Stimulated activated CD4-positive, alpha-beta T cell treated with anti-CD3 and anti-CD28 coated beads, Interleukin-2, amount 100 ng/mL, for 48 hours (primary cell): ENCODE data around the gene UBTD1.

Experiments used
- DNase-seq, 2 donors: peaks; one replicate each; pipeline ENCODE4 v3.0.0-alpha.2; 2020

The UBTD1 gene

GRCh38 chr10:97590082-97590747 lies 91.5 kb downstream of the UBTD1 start:
- no peak for DNase-seq

GRCh38 chr10:97590748-97591495 lies 92.2 kb downstream of the UBTD1 start:
- no peak for DNase-seq

DNA sequence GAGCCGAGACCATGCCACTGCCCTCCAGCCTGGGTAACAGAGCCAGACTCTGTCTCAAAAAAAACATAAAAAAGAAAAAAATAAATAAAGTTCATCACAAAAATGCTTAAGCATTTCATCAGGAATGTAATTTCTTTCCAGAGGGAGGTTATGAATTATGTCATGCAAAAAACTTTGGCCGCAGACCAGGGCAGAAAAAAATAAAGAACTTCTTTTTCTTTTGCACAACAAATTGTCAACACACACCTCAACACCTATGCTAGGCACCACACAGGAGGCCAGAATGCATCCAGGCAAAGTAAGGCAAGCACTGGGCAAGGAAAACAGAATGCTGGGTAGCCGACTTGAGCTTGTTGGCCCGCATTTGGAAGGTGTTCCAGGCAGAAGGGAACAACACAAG lies 94.7 kb downstream of the UBTD1 start:
- DNase-seq, result no peak

GRCh38 chr10:97596101-97597082 lies 97.7 kb downstream of the UBTD1 start:
- no peak for DNase-seq

DNA sequence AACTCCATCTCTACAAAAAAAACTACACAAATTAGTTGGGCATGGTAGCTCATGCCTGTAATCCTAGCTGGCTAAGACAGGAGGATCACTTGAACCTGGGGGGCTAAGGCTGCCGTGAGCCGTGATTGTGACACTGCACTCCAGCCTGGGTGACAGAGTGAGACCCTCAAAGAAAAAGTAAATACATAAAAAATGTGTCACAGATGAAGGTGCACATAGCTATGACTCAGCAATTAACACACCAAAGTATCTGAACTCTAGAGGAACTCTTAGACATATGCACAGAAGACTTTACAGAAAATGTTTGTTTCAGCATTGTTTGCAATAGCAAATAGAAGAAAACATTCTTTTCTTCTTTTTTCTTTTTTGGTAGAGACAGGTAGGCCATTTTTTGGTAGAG lies 99.1 kb downstream of the UBTD1 start:
- no peak for DNase-seq

- DNase-seq, result no peak
Observed at GRCh38 chr10:97598407-97599271, 99.9 kb downstream of the UBTD1 start.

DNA sequence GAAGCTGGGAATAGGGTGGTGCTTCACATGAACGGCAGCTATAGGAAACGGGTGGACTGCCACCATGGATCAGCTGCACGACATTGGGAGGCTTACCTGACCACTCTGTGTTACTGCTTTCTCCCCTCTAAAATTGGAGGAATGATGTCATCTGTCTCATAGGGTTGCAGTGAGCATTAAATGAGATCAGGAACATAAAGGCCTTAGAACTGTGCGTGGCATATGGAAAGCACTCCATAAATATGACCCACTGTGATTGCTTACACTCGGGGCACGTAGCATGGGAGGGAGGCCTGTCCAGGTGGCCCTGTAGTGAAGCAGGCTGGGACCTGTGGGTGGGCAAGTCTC lies 100.5 kb downstream of the UBTD1 start:
- DNase-seq, result no peak

- DNase-seq, result no peak
Observed at GRCh38 chr10:97600616-97601015, 101.9 kb downstream of the UBTD1 start.

DNA sequence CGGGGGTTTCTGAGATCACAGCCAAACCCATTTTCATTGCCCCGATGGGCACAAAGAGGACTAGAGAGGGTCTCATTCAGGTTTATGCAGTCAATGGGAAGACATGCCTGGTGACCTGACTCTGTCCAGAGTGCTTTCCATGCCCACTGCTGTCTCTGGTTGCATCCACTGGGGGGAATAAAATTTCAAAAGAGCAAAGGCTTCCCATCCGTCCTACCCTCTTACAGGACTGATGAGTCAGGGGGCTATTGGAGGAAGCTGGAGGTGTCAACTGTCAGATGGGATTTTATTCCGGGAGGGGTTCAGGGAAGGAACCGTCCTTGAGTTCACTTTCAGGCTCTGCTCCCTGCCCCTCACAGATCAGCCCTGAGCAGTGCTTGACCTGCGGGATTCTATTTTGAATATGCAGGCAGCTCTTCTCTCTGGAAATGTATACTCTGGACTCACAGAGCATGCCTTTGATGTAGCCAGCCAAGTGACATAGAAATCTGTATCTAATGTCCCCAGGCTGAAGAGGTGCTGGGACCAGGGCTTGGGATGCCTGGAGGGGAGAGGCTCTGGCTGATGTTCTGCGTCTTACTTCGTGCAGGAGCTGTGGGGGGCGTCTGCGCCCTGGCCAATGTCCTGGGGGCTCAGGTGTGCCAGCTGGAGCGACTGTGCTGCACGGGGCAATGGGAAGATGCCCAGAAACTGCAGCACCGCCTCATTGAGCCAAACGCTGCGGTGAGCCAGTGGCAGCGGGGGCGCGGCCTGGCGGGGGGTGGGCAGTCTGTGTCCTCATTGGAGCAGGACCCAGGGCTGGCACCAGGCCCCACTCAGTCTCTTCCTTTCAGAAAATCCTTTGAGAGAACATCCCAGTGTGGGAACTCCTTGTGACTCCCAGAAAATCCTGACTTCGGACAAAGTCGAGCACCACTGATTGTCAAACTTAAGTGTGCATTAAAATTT lies 102.8 kb downstream of the UBTD1 start:
- no peak for DNase-seq

DNA sequence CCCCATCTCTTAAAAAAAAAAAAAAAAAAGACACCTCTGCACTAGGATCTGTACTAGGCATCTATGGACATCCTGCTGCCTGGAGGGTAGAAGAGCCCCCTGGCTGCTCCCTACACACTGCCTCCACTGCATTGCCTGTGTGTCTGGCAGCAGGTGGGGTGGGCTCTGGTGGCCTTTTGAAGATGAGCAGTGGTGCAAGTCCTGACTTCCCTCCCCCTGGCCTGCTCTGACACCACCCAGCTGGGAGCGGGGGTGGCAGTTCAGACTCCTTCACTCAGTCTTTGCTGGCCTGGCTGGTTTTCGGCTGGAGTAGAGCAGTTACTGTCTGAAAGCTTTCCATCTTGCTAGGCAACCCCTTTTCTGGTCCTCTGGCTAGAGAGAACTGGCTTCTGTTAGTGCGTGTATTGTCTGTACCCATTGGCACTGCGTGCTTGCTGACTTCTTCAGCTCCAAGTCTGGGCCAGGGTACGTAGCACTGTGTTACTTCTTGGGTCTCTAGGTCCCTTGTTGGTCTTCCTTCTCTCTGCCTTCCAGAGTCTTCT lies 108.4 kb downstream of the UBTD1 start:
- no peak for DNase-seq

DNA sequence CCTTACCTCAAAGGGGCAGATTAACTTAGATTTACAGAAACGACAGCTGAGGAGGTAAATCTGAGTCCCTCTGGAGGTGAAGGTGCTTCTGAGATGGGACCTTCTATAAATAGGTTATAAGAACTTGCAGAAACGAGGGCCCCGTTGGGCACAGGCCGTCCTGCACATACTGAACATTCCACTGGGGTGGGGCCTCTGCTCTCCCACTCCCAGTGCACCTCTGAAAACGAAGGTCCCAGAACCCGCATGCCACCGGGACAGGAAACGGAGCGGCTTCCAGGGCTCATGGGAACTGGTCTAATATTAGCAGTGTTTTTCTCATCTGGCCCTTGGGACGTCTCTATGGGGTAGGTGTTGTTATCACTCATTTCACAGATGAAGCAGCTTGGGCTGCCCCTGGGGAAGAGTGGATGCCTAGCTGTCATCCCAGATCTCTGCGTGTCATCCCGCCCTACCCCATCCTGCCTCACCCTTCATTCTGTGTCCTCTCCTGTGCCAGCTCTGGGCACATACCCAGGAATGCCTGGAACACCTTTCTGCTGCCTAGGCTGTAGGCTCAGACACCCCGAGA lies 110.4 kb downstream of the UBTD1 start:
- no peak for DNase-seq

- DNase-seq, result no peak
Observed at GRCh38 chr10:97611473-97611872, 112.7 kb downstream of the UBTD1 start.

- no peak for DNase-seq
Observed at GRCh38 chr10:97612386-97612785, 113.7 kb downstream of the UBTD1 start.

- no peak for DNase-seq
Observed at GRCh38 chr10:97618285-97618684, 119.6 kb downstream of the UBTD1 start.

DNA sequence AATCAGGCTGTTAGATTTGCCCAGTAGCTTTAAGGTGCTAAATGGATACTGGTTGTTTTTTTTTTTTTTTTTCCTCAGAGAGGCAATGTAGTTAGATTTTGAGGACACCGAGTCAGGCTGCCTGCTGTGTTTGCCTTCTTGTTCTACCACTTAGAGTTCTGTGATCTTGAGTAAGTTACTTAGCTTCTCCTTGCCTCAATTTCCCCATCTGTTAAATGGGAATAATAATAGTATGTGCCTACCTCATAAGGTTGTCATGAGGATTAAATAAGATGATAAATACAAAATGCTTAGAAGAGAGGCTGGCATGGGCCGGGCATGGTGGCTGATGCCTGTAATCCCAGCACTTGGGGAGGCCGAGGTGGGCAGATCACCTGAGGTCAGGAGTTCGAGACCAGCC lies 120.0 kb downstream of the UBTD1 start:
- no peak for DNase-seq
